ENCODE data around the gene WDR77.

Gene WDR77

GRCh38 chr1:111424281-111424680, 24.8 kb downstream of the WDR77 start:
- no peak for DNase-seq

- no peak for DNase-seq
Measured at GRCh38 chr1:111422546-111423391, 26.3 kb downstream of the WDR77 start.

GRCh38 chr1:111420377-111420776, 28.7 kb downstream of the WDR77 start:
- DNase-seq, result no peak

DNA sequence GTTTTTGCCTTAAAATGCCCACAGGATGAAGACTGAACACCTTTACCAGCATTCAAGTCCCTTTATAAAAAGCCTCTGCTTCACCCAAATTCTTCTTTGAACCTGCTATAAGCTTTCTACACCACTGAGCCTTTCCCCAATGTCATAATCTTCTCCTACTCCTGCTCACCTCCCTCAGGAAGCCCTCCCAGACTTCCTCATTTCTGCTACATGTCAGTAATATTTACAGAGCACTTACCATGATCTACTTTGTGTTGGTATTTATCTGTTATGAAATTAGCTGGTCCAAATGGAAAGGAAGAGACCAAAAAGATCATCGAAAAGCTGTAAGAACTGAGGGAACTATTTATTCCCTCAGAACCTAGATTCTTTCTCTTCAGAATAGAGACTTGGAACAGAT, 30.0 kb downstream of the WDR77 start:
- DNase-seq, result no peak

DNA sequence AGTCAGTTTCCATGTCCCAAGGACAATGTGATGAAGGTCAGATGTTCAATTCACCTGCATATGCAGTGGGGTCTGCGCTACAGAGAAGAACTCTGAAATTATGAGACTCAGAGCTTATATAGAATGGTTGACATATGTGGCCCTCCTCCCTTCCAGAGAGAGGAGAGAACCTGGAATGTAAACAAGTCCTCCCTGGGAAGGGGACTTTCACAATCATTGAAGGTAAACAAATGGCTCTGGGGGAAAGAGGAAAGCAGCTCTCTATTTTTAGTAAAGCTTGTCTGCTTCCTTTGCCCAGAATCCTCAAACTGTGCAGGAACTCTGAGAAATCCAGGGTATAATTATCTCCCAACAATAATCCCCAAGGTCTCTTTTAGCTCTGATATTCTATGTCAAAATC, 31.3 kb downstream of the WDR77 start:
- no peak for DNase-seq

DNA sequence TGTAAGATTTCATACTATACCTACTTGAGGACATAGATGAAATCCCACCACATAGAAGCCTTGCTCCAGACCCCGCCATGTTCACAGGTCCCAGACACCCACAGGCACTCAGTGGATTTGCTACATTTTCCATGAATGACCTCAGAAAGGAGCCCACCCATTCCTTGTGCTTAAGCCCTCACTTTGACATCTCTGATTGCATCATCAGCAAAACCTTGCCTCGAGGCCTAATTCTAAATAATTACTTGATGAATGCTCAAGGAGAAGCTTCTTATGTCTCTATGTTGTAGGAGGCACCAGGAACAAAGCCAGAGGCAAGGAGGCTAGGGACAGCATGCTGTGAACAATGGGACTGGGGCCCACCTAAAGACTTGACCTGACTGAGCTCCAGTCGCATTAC, 33.6 kb downstream of the WDR77 start:
- no peak for DNase-seq

DNA sequence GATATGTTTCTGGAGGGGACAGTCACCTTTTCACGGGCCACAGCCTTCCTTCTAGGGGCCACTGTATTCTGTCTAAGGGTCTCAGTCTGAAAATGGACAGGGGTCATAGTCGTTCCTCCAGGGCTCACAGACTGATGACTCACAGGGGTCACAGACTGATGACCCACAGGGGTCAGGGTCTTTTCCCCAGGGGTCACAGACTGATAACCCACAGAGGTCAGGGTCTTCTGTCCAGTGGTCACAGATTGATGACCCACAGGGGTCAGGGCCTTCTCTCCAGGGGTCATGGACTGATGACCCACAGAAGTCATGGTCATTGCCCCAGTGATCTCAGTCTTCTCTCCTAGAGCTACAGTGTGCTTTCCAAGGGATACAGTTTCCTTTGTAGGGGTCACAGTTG, 34.3 kb downstream of the WDR77 start:
- no peak for DNase-seq

DNA sequence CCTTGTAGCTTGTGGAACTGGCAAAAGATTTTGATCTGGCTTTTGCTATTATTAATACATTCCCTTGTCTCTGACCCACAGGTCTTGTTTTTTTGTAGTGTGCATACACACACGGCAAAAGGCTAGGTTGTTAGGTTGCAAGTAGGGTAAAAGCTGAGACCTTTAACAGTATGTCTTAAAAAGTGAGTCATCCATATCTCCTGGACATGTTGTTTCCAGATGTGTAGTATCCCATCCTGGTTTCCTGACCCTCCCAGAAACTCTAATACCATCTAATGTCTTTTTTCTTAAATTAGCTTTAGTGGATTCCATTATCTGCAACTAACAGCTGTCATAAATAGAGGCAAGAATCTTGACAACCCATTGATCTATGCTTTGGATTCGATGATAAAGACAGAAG, 36.2 kb downstream of the WDR77 start:
- DNase-seq, result no peak

DNA sequence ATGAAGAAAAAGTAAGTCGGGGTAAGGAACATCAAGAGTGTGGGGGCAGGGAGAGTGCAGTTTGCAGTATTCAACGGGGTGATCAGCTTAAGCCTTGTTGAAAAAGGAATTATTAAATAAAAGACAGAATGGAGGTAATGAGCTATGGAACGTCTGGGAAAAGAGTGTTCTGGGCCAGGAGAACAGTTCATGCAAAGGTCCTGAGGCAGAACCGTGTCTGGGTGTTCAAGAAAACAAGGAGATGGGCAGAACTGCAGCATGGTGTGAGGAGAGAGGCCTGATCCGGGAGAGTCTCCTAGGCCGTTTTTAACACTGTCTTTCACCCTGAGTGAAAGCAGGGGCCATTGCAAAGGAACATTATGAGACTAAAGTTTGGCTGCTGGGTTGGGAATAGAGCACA, 41.8 kb downstream of the WDR77 start:
- DNase-seq, result no peak

DNA sequence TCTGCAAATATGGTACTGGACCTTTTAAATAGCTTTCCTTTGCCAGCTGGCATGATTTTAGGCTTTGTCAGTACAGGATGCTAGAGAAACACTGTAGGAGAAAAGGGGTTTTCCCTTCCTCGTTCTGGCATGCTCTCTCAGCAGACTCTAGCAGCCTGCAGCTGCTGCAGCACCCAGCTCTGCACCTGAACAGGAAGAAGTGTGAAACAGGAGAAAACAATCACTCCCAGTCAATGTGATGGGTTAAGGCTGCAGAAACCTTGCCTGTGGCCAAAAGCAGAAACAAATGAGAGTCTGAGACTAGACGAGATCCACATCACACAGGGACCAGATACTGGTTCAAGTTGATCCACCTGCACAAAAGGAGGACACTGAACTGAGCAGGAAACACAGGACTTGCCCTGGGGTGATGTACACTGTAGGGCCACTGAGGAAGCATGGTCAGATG, 42.7 kb downstream of the WDR77 start:
- peak; percentile 34 for DNase-seq

GRCh38 chr1:111404588-111404987, 44.5 kb downstream of the WDR77 start:
- no peak for DNase-seq

DNA sequence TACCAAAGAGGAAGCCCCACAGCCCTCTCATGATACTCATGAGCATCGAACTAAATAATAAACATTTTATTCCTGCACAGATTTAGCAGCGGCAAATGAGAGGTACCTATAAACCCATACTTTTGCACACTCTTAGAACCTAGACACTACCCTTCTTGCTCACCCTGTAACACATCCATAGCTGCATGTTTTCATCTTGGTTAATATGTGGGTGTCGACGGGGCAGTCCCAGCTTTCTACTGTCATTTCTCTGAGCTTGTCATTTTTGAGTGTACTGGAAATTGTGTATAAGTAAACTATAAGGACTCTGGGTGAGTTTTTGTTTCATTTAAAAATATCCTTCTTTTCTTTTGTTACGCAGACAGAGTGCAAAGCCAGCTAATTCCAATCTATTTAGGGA, 47.0 kb downstream of the WDR77 start:
- peak; percentile 38 for DNase-seq

- DNase-seq, result peak; percentile 39
Measured at GRCh38 chr1:111399792-111400610, 49.1 kb downstream of the WDR77 start.

DNA sequence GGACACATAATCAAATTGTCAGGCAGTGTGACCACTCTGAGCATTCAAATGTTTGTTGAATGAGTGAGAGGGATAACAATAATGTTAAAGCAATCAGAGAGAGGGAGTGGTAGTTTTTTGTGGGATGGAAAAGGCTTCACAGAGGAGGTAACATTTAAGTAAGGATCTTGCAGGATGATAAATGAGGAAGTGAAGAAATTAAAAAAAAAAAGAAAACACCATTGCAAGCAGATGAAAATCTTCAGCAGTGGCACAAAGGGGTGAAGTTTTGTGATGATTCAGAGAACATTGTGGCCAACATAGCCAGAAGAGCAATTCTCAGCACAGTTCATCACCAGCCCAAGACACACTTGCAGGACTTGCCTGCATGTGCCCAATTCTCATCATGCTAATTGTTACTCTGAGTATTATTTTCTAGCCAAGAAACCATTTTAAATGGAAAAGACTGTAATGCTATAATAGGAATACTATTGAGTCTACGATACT, 56.6 kb downstream of the WDR77 start:
- no peak for DNase-seq

GRCh38 chr1:111392042-111392441, 57.0 kb downstream of the WDR77 start:
- DNase-seq, result no peak

All from activated naive CD4-positive, alpha-beta T cell treated with Interleukin-2 at 50 U/mL for 16 hours (primary cell).